GM23338 (cell line): ENCODE measurements around the gene NUDT5. TPM values are rescaled to one million over a fixed set of nuclear protein-coding genes. Genes with fewer than 3 reads are reported as not detected.
"Not testable (repeated sequence)": the region's sequence is repeated elsewhere in the genome, so short reads cannot be mapped to it uniquely, and the experiment has no call there.

ENCODE experiments used
- ATAC-seq: fragments of 200-7000 bp; cut with Tn5 transposase; 3 replicates; pipeline ENCODE4 v1.9.1; 2020
- DNase-seq: peaks from one replicate; pipeline ENCODE4 v3.0.0-alpha.2; 2015; ENCODE audit warnings: low spot score
- H2AFZ ChIP-seq: fragments of 200-600 bp; sonication (generic); 2 replicates; pipeline ENCODE4 v1.8.0; 2016; ENCODE audit warnings: antibody characterized with exemption, mild to moderate bottlenecking, moderate library complexity
- H3F3A ChIP-seq: fragments of 200-600 bp; sonication (generic); replicated peaks from 2 replicates; pipeline ENCODE4 v1.8.0; 2017; ENCODE audit warnings: antibody characterized with exemption, mixed run types, low read depth
- H3K27ac ChIP-seq: fragments of 200-600 bp; sonication (generic); 2 replicates; pipeline ENCODE4 v1.6.1; 2016; ENCODE audit warnings: low read depth
- H3K27me3 ChIP-seq: fragments of 200-600 bp; sonication (generic); 2 replicates; pipeline ENCODE4 v1.8.0; 2016; ENCODE audit warnings: mild to moderate bottlenecking, mixed run types, moderate library complexity; ENCODE audit not compliant: insufficient read depth
- H3K36me3 ChIP-seq: fragments of 200-600 bp; sonication (generic); 2 replicates; pipeline ENCODE4 v1.8.0; 2016; ENCODE audit warnings: mild to moderate bottlenecking; ENCODE audit not compliant: insufficient read depth
- H3K4me1 ChIP-seq: fragments of 200-600 bp; sonication (generic); 2 replicates; pipeline ENCODE4 v1.8.0; 2016; ENCODE audit warnings: mild to moderate bottlenecking, moderate library complexity; ENCODE audit not compliant: insufficient read depth
- H3K4me2 ChIP-seq: fragments of 200-600 bp; sonication (generic); 2 replicates; pipeline ENCODE4 v1.7.1; 2017; ENCODE audit warnings: mixed run types
- H3K4me3 ChIP-seq: fragments of 200-600 bp; sonication (generic); 2 replicates; pipeline ENCODE4 v1.6.1; 2016; ENCODE audit warnings: mixed run types
- H3K79me2 ChIP-seq: fragments of 200-600 bp; sonication (generic); replicated peaks from 2 replicates; pipeline ENCODE4 v1.8.0; 2017; ENCODE audit warnings: mild to moderate bottlenecking; ENCODE audit not compliant: insufficient read depth
- H3K9me2 ChIP-seq: fragments of 200-600 bp; sonication (generic); 2 replicates; pipeline ENCODE4 v1.8.0; 2017; ENCODE audit not compliant: insufficient read depth
- H4K20me1 ChIP-seq: fragments of 200-600 bp; sonication (generic); replicated peaks from 2 replicates; pipeline ENCODE4 v1.8.0; 2017; ENCODE audit warnings: mild to moderate bottlenecking; ENCODE audit not compliant: insufficient read depth
- H3K27ac Mint-ChIP-seq: 2 replicates; pipeline ENCODE4 v1.8.0; 2020; ENCODE audit warnings: inconsistent platforms, mild to moderate bottlenecking, moderate library complexity, mixed read lengths
- H3K27me3 Mint-ChIP-seq: 3 replicates; pipeline ENCODE4 v1.8.0; 2022; ENCODE audit warnings: low read depth, mild to moderate bottlenecking, moderate library complexity, mixed read lengths, inconsistent platforms; ENCODE audit not compliant: insufficient read depth, poor library complexity
- H3K36me3 Mint-ChIP-seq: 3 replicates; pipeline ENCODE4 v1.8.0; 2021; ENCODE audit warnings: low read depth, mild to moderate bottlenecking, inconsistent platforms, moderate library complexity, mixed read lengths
- H3K4me1 Mint-ChIP-seq: 3 replicates; pipeline ENCODE4 v1.8.0; 2020; ENCODE audit warnings: mild to moderate bottlenecking, inconsistent platforms, mixed read lengths
- H3K4me3 Mint-ChIP-seq: 3 replicates; pipeline ENCODE4 v1.8.0; 2021; ENCODE audit warnings: moderate library complexity, mild to moderate bottlenecking, inconsistent platforms, mixed read lengths
- H3K9me3 Mint-ChIP-seq: 3 replicates; pipeline ENCODE4 v1.8.0; 2020; ENCODE audit warnings: moderate library complexity, mild to moderate bottlenecking, inconsistent platforms, mixed read lengths
- EZH2 ChIP-seq: fragments of 200-600 bp; sonication (generic); IDR thresholded peaks from one replicate; pipeline ENCODE4 v1.8.0; 2017; ENCODE audit warnings: antibody characterized with exemption, mild to moderate bottlenecking, low read depth; ENCODE audit not compliant: unreplicated experiment
- EZH2phosphoT487 ChIP-seq: fragments of 200-600 bp; sonication (generic); IDR thresholded peaks from one replicate; pipeline ENCODE4 v1.8.1; 2018; ENCODE audit warnings: antibody characterized with exemption; ENCODE audit not compliant: unreplicated experiment
- JUNB ChIP-seq: IDR thresholded peaks from one replicate; pipeline ENCODE4 v1.6.1; 2016; ENCODE audit warnings: antibody characterized with exemption; ENCODE audit not compliant: unreplicated experiment
- NANOG ChIP-seq: IDR thresholded peaks from 2 replicates; pipeline ENCODE4 v1.6.1; 2016; ENCODE audit warnings: antibody characterized with exemption, borderline replicate concordance
- POLR2AphosphoS5 ChIP-seq: IDR thresholded peaks from 2 replicates; pipeline ENCODE4 v1.6.1; 2016; ENCODE audit warnings: antibody characterized with exemption, low read depth
- STAT1 ChIP-seq: IDR thresholded peaks from one replicate; pipeline ENCODE4 v1.6.1; 2016; ENCODE audit warnings: antibody characterized with exemption; ENCODE audit not compliant: unreplicated experiment
- polyA plus RNA-seq: library from polyadenylated mRNA; unstranded; fragments of >200 nt; fragmentation: Nextera tagmentation; extraction: Ambion mirVana; gene quantifications from 2 replicates; pipeline ENCODE4 v1.2.1, GENCODE V29; 2016
- total RNA-seq: library from RNA; depleted of rRNA; stranded (reverse); fragments of >200 nt; shearing (Covaris generic); gene quantifications from 2 replicates; pipeline ENCODE4 v1.2.3, GENCODE V29; 2014
- TF ChIP-seq, protein P1 (sequence below): IDR thresholded peaks from one replicate; pipeline ENCODE4 v1.6.1; 2018; ENCODE audit warnings: antibody characterized with exemption; ENCODE audit not compliant: unreplicated experiment

Gene NUDT5
- total and polyA plus RNA-seq, 2 experiments from 2014 or later, result 94.3 to 255 TPM

DNA sequence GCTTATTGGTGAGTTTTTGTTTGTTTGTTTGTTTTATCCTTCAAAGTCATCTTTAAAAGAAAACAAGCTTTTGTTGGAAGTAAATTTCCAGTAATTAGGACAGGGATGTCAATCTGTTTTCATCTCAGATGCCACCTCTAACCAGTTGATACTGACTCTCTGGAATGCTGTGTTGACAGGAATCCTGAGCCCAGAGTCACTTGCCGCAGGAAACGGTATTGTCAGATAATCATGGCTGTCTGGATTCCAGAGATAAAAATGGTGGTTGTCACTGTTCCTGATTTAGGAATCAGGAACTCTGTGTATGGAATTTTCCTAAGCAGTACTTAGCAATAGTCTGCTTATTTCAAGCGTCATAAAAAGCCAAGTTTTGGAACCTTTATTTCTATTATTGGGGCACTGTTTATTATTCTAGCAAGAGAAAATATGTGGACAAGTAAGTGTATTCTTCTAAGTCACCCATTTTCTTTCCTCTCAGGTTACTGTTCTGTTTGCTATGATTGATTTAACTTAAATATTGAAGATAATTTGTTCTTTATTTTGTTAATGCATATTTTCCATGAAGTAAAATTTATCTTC is 39.5 kb upstream of the NUDT5 start:
- ATAC-seq, result no peak
- Mint-ChIP-seq H3K4me1 (no peaks in the 10 kb centered on the region), H3K36me3 (peaks cover 75% of the 10 kb centered on the region), H3K27me3 (peaks cover 2% of the 10 kb centered on the region), H3K4me3 (no peak overlapping the region), H3K9me3 (no peaks in the 10 kb centered on the region), H3K27ac (peak overlapping the region; percentile 66; the same call in 1 of the 2 replicates)
- DNase-seq, result no peak
- TF ChIP-seq NANOG (no peak), EZH2phosphoT487 (peak; percentile 58)
- Histone ChIP-seq H3K27ac (no peak overlapping the region), H3K9me2 (no peaks in the 10 kb centered on the region), H4K20me1 (peaks cover 5% of the 10 kb centered on the region; the same call in 1 of the 2 replicates), H3K4me2 (no peak overlapping the region), H3K4me3 (no peak overlapping the region), H3K36me3 (peaks cover 52% of the 10 kb centered on the region), H3K4me1 (peaks cover 4% of the 10 kb centered on the region; the same call in 1 of the 2 replicates), H3K79me2 (peaks cover 6% of the 10 kb centered on the region), H3F3A (0 out of 2 replicates have a peak, but pooled peaks cover 4% of the 10 kb centered on the region), H3K27me3 (no peaks in the 10 kb centered on the region), H2AFZ (no peak overlapping the region)

GRCh38 chr10:12234687-12235086 is 39.0 kb upstream of the NUDT5 start:
- not testable (repeated sequence) for H3K79me2 ChIP-seq, H3K4me1 ChIP-seq, H3K27ac ChIP-seq, H3K4me1 Mint-ChIP-seq, H4K20me1 ChIP-seq, DNase-seq, H3K4me2 ChIP-seq, ATAC-seq, H3K9me3 Mint-ChIP-seq, H3K27me3 ChIP-seq, H3F3A ChIP-seq, H3K9me2 ChIP-seq, H2AFZ ChIP-seq, H3K4me3 ChIP-seq, H3K27me3 Mint-ChIP-seq, H3K4me3 Mint-ChIP-seq
- Mint-ChIP-seq H3K27ac (peak overlapping the region; percentile 66; the same call in 1 of the 2 replicates), H3K36me3 (peaks cover 76% of the 10 kb centered on the region)
- peaks cover 48% of the 10 kb centered on the region for H3K36me3 ChIP-seq

GRCh38 chr10:12228851-12229250 is 33.2 kb upstream of the NUDT5 start:
- Histone ChIP-seq H3K9me2 (no peaks in the 10 kb centered on the region), H3K79me2 (peaks cover 17% of the 10 kb centered on the region), H3K4me2 (no peak overlapping the region), H3K27me3 (no peaks in the 10 kb centered on the region), H3K4me1 (peaks cover 4% of the 10 kb centered on the region; the same call in 1 of the 2 replicates), H3F3A (no peaks in the 10 kb centered on the region), H4K20me1 (no peaks in the 10 kb centered on the region; the same call in 1 of the 2 replicates), H3K4me3 (no peak overlapping the region), H2AFZ (no peak overlapping the region), H3K36me3 (peaks cover 26% of the 10 kb centered on the region), H3K27ac (no peak overlapping the region)
- ATAC-seq (no peak), DNase-seq (no peak)
- no peak overlapping the region for H3K4me3 Mint-ChIP-seq
- H3K27ac Mint-ChIP-seq, result no peak overlapping the region
- H3K9me3 Mint-ChIP-seq, result peaks cover 26% of the 10 kb centered on the region; the same call in 2 of the 3 replicates
- H3K36me3 Mint-ChIP-seq, result peaks cover 82% of the 10 kb centered on the region
- H3K4me1 Mint-ChIP-seq, result no peaks in the 10 kb centered on the region
- H3K27me3 Mint-ChIP-seq, result peaks cover 8% of the 10 kb centered on the region
- TF ChIP-seq JUNB (no peak), POLR2AphosphoS5 (no peak), NANOG (no peak), EZH2 (no peak), STAT1 (no peak)
- TF ChIP-seq, protein P1, sequence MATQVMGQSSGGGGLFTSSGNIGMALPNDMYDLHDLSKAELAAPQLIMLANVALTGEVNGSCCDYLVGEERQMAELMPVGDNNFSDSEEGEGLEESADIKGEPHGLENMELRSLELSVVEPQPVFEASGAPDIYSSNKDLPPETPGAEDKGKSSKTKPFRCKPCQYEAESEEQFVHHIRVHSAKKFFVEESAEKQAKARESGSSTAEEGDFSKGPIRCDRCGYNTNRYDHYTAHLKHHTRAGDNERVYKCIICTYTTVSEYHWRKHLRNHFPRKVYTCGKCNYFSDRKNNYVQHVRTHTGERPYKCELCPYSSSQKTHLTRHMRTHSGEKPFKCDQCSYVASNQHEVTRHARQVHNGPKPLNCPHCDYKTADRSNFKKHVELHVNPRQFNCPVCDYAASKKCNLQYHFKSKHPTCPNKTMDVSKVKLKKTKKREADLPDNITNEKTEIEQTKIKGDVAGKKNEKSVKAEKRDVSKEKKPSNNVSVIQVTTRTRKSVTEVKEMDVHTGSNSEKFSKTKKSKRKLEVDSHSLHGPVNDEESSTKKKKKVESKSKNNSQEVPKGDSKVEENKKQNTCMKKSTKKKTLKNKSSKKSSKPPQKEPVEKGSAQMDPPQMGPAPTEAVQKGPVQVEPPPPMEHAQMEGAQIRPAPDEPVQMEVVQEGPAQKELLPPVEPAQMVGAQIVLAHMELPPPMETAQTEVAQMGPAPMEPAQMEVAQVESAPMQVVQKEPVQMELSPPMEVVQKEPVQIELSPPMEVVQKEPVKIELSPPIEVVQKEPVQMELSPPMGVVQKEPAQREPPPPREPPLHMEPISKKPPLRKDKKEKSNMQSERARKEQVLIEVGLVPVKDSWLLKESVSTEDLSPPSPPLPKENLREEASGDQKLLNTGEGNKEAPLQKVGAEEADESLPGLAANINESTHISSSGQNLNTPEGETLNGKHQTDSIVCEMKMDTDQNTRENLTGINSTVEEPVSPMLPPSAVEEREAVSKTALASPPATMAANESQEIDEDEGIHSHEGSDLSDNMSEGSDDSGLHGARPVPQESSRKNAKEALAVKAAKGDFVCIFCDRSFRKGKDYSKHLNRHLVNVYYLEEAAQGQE, result no peak
